Cortex of kidney (tissue), 1 donor: ENCODE measurements around the gene IGSF3.
"Not testable (repeated sequence)": the region's sequence is repeated elsewhere in the genome, so short reads cannot be mapped to it uniquely, and the experiment has no call there.

Experiments used
- DNase-seq: peaks from one replicate; lab custom pipeline; 2025; lab: John Stamatoyannopoulos, UW

The IGSF3 gene

GRCh38 chr1:116663821-116664220 is 3.7 kb downstream of the IGSF3 start:
- no peak for DNase-seq

- DNase-seq = no peak
Measured at GRCh38 chr1:116661633-116662032, 5.9 kb downstream of the IGSF3 start.

- not testable (repeated sequence) for DNase-seq
Measured at GRCh38 chr1:116658645-116659044, 8.9 kb downstream of the IGSF3 start.

- DNase-seq = not testable (repeated sequence)
Measured at GRCh38 chr1:116657836-116658235, 9.7 kb downstream of the IGSF3 start.

GRCh38 chr1:116654351-116654750 is 13.2 kb downstream of the IGSF3 start:
- no peak for DNase-seq

- not testable (repeated sequence) for DNase-seq
Measured at GRCh38 chr1:116652598-116652997, 14.9 kb downstream of the IGSF3 start.

- DNase-seq = not testable (repeated sequence)
Measured at GRCh38 chr1:116650781-116651180, 16.8 kb downstream of the IGSF3 start.

- DNase-seq = not testable (repeated sequence)
Measured at GRCh38 chr1:116649041-116649440, 18.5 kb downstream of the IGSF3 start.

- not testable (repeated sequence) for DNase-seq
Measured at GRCh38 chr1:116648325-116648724, 19.2 kb downstream of the IGSF3 start.

- DNase-seq = not testable (repeated sequence)
Measured at GRCh38 chr1:116647186-116647585, 20.3 kb downstream of the IGSF3 start.

- not testable (repeated sequence) for DNase-seq
Measured at GRCh38 chr1:116646673-116647170, 20.8 kb downstream of the IGSF3 start.

- DNase-seq = not testable (repeated sequence)
Measured at GRCh38 chr1:116645802-116646672, 21.5 kb downstream of the IGSF3 start.

GRCh38 chr1:116644993-116645392 is 22.5 kb downstream of the IGSF3 start:
- not testable (repeated sequence) for DNase-seq

GRCh38 chr1:116644096-116644495 is 23.4 kb downstream of the IGSF3 start:
- not testable (repeated sequence) for DNase-seq

GRCh38 chr1:116643281-116643751 is 24.2 kb downstream of the IGSF3 start:
- not testable (repeated sequence) for DNase-seq

GRCh38 chr1:116642311-116643280 is 24.9 kb downstream of the IGSF3 start:
- not testable (repeated sequence) for DNase-seq

GRCh38 chr1:116637583-116637982 is 29.9 kb downstream of the IGSF3 start:
- not testable (repeated sequence) for DNase-seq

GRCh38 chr1:116636584-116636983 is 30.9 kb downstream of the IGSF3 start:
- not testable (repeated sequence) for DNase-seq

GRCh38 chr1:116634386-116634785 is 33.1 kb downstream of the IGSF3 start:
- not testable (repeated sequence) for DNase-seq

- DNase-seq = not testable (repeated sequence)
Measured at GRCh38 chr1:116631996-116632925, 35.3 kb downstream of the IGSF3 start.

- not testable (repeated sequence) for DNase-seq
Measured at GRCh38 chr1:116631554-116631953, 36.0 kb downstream of the IGSF3 start.
